ENCODE data around the gene ZNF385B.

DNA sequence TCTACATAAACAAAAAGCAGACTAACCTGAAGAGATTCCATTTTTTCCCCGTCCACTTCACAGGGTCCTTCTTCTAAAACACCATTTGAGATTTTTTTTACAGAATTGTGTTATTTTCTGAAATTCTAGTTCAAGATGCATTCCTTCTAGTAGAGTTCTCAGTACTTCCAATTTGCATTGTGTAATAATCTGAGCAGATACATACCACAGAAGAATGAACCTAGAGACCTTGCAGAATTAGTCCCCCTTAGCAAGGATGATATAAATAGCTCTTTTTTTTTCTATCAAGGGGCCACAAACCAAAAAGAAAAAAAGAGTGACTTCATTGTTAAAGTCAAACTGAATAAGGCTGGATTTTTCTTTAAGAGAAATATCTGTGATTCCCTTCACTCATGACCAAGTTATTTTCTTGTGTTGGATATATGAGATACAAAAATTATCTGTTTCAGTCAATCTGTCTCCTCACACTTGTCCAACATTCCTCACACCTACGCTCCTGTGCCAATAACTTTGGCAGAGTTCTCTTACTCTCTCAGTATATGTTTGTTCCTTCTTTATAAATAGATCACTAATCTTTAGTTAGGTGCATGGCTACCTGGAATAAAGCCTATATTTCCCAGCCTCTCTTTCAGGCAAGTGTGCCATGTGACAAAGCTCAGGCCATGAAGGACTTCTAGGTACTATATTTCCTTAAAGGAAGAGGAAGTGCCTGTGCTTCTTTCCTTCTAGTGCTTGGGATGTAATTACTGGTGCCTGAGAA lies 183.5 kb downstream of the ZNF385B start:
- no peak for TF ChIP-seq EZH2 (IDR thresholded peaks at IDR 0.05; ENCODE audit: borderline replicate concordance, low read depth, low read length, severe bottlenecking)
- TF ChIP-seq, protein P1, sequence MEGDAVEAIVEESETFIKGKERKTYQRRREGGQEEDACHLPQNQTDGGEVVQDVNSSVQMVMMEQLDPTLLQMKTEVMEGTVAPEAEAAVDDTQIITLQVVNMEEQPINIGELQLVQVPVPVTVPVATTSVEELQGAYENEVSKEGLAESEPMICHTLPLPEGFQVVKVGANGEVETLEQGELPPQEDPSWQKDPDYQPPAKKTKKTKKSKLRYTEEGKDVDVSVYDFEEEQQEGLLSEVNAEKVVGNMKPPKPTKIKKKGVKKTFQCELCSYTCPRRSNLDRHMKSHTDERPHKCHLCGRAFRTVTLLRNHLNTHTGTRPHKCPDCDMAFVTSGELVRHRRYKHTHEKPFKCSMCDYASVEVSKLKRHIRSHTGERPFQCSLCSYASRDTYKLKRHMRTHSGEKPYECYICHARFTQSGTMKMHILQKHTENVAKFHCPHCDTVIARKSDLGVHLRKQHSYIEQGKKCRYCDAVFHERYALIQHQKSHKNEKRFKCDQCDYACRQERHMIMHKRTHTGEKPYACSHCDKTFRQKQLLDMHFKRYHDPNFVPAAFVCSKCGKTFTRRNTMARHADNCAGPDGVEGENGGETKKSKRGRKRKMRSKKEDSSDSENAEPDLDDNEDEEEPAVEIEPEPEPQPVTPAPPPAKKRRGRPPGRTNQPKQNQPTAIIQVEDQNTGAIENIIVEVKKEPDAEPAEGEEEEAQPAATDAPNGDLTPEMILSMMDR (IDR thresholded peaks at IDR 0.05; ENCODE audit: borderline replicate concordance, extremely low read depth, low read length, poor library complexity, severe bottlenecking), result no peak

Measured in DND-41 (cell line).